Hematopoietic multipotent progenitor cell treated with erythropoietin and hydrocortisone succinate and interleukin-3 and kit ligand, for 15 days (in vitro differentiated cells): ENCODE measurements around the gene ATXN1.

Source experiments
- DNase-seq: peaks from one replicate; pipeline ENCODE4 v3.0.0-alpha.2; 2015; ENCODE audit warnings: low spot score

Gene ATXN1

GRCh38 chr6:16743664-16744210, 17.5 kb downstream of the ATXN1 start:
- DNase-seq, result no peak

GRCh38 chr6:16742116-16742515, 19.1 kb downstream of the ATXN1 start:
- no peak for DNase-seq

DNA sequence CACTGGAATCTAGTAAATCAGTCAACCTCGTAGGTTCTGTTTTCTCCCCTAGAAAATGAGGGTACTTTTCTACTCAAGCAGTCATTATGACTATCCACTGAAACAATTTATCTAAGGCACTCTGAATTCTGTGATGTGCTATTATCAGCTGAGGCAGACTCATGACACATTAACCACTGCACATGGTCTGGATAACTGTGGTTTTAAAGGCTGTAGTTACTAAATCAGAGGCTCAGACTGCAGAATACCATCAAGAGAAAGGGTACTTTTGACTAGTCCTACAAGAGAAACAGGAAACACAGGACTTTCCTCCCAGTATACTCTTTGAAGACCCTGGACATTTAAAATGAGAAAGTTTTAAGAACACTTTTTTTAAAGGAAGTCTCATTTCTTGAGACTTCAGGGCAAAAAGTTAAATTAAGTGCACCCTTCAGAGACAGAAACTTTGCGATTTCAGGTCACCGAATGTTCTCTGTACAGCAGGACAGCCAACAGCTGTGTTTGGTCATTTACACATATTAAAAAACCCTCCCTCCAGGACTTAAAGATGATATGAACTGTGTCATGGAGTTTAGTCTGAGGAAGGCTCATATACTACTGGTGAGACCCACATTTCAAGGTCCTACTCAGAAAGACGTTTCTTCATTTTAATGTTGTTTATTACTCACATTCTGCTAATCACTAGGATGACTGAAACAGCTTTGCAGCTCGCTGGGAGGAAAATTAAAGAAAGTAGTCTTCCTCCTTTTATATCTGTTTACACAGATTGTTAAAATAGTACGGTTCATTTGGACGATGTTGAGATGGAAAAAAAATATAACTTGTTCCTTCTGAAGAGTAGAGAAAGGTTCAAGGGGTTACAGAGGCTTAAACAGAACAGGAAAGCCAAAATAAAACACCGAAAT, 19.9 kb downstream of the ATXN1 start:
- no peak for DNase-seq

DNA sequence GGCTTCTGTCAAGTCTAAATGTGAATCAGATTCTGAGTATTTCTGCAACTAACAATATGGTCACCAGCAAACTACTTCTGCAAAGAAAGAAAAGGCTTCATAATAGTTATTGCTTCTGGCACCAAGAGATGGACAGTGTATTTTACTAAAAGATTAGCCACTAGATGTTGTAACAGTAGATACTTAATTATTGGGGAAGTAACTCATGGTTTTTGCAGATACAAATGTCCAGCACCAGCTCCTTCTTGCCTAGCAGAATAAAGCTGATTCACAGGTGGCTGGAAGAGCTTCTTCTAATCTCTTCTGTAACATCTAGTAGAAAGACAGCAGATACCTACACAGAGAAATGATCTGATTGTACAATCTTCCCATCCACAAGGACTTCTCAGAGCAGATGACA, 21.2 kb downstream of the ATXN1 start:
- no peak for DNase-seq

DNA sequence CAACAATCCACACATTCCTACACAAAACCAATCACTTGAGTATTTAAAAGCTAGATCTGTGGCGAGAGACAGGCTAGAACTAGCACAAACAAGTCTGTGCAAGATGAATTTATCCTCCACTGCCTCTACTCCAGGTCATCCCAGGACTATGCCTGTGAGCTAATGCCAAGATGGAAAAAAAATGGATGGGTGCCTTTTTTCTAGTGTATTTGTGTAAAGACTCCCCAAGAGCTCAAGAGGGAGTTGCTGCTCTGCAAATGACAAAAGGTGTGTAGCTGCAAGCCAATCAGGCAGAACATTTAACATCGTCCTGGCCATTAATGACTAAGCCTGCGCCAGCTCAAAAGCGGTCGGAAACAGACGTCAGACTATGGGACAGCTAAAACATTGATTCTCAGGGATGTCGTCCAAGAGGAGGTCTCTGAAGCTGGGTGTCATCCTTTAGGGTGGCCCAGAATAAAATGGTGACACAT, 21.9 kb downstream of the ATXN1 start:
- no peak for DNase-seq

- DNase-seq, result no peak
These were observed 23.3 kb downstream of the ATXN1 start for GRCh38 chr6:16737925-16738324.

- no peak for DNase-seq
These were observed 24.1 kb downstream of the ATXN1 start for GRCh38 chr6:16736856-16737775.

DNA sequence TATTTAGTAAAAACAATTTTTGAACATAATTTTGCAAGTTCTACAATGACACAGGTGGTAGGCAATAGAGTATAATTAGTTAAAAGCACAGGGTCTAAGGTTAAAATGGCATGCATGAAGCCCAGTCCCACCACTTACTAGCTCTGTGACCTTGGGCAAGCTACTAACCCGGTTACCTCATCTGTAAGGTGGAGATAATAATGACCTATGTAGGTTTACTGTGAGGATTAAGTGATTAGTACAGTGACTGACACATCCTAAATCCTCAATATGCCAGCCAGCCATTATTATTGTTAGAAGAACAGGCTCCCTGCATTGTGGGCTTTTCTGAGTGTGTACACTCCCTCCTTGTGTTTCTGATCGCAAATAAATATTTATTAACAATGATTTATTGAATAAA, 26.2 kb downstream of the ATXN1 start:
- no peak for DNase-seq

DNA sequence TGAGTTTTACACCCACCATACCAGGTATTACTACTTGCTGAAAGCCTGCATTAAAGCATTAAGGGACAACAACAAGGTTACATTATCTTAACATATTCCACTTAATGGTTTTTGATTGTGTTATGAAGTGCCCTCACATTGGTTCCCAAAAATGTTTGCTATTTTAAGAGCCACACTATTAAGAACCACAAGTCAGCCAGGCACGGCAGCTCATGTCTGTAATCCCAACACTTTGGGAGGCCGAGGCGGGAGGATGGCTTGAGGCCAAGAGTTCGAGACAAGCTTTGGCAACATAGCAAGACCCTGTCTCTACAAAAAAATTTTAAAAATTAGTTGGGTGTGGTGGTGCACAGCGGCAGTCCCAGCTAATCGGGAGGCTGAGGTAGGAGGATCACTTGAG, 28.2 kb downstream of the ATXN1 start:
- no peak for DNase-seq

GRCh38 chr6:16731478-16732051, 29.7 kb downstream of the ATXN1 start:
- DNase-seq, result no peak

DNA sequence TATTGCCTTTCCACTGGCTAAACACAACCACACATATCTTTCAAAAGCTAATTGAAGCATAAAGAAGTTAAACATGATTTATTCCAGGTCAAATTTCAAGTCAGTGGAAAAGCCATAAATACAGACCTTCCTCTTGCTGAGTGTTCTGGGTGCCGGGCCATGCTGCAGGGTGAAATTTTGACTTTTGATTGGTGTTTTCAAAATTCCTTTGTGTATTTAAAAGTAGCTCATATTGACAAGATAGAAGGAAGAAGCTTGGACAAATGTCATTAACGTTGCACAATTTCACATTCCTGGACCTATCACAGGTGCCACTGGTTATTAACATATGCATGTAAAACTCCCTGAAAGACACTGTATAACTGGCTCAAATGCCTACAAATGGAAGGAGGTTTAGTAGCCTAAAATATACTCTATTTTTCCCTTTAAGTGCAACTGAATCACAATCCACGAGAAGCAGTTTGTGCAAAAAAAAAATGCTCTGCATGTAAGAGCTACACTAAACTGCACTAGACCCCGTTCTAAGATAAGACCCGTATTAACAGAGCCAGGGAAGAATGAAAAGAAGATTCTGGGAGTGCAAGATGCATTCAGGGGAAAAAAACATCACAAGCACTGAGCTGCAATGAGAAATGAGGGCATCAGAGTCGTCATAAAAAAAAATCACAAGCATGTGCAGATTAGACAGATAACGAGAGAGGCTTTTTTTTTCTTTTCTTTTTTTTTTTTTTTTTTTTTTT, 30.4 kb downstream of the ATXN1 start:
- no peak for DNase-seq

DNA sequence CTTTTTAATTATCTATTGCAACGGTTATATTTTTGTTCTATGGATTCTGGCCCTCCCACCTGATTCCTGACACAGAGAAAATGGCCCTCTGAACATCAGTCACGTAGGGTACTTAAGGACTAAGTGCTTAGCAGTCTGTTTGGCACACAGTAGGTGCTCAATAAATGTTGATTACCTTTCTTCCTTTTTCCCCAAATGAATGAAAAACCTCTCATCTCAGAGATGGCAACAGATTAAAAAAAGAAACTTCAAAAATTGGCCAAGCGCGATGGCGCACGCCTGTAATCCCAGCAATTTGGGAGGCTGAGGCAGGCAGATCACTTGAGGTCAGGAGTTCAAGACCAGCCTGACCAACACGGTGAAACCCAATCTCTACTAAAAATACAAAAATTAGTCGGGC, 31.5 kb downstream of the ATXN1 start:
- DNase-seq, result no peak

- DNase-seq, result no peak
These were observed 32.0 kb downstream of the ATXN1 start for GRCh38 chr6:16729183-16729691.

DNA sequence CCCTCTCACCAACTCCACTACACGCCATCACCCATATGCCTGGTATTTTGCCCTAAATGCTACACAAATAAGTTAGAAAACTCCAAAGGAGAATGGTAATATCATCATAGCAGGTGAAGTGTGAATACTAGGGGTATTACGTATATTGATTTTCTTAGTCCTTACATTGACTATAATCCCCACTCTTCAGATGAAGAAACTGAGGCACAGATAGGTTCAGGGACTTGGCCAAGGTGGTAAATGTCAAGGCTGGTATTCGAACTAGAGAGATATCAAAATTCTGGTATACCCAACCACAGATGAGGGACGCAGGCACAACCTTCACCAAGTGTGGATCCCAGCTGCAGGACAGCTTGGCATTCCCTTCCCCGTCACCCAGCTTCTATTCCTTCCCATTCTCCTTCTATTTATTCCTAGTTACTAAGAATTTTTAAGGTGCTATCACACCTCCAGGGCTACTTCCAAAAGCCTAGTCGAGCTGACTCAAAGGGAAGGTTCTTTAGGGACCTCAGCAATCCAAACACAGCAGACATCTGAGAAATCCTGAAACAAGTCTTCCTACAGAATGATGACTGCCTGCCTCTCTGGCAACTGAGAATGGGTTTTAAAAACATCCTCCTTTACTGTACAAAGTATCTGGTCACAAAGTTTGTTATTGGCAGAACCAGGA, 32.6 kb downstream of the ATXN1 start:
- no peak for DNase-seq

GRCh38 chr6:16727996-16728395, 33.3 kb downstream of the ATXN1 start:
- no peak for DNase-seq

- DNase-seq, result no peak
These were observed 36.0 kb downstream of the ATXN1 start for GRCh38 chr6:16725145-16725864.

GRCh38 chr6:16723826-16724225, 37.4 kb downstream of the ATXN1 start:
- DNase-seq, result no peak

DNA sequence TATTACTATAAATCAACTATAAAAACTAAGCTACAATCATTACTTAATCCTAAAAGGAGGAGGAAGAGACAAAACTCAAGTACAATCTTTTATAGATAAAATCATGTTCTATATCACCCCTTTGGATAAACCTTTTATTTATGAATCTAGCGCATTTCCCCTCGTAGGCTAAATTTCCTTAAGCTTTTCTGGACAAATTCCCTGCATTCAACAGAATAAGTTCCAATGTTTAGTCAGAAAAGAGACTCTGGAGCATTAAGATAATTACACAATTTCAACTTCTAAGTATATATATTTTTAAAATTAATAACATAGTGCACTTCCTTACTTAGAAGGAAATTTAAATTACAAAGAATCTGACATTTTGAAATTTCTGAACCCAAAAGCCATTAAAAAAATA, 37.9 kb downstream of the ATXN1 start:
- DNase-seq, result no peak

- DNase-seq, result no peak
These were observed 38.6 kb downstream of the ATXN1 start for GRCh38 chr6:16722630-16723029.

DNA sequence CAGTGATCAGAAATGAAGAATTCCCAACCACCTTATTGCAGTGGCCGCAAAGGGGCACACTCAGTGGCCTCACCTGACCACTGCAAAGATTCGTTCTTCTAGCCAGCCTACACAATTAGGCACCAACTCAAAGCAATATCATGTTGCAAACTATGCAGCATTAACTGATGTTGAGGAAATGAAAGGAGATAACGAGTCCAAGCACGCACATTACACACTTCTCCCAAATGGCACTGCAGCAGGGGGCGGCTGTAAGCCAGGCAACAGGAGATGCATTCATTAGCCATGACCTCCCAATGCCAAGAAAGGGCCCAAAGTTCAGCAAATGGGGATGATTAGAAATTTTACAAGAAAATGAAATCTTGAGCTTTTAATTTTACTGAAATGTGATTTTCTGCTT, 39.3 kb downstream of the ATXN1 start:
- no peak for DNase-seq
